GM21360 (cell line): ENCODE results near the gene BOC.

Experiments used
- ATAC-seq: cut with Tn5 transposase; IDR thresholded peaks from one replicate; pipeline ENCODE4 v1.9.1; 2021; ENCODE audit warnings: mild to moderate bottlenecking, moderate library complexity; ENCODE audit not compliant: unreplicated experiment

Gene BOC

DNA sequence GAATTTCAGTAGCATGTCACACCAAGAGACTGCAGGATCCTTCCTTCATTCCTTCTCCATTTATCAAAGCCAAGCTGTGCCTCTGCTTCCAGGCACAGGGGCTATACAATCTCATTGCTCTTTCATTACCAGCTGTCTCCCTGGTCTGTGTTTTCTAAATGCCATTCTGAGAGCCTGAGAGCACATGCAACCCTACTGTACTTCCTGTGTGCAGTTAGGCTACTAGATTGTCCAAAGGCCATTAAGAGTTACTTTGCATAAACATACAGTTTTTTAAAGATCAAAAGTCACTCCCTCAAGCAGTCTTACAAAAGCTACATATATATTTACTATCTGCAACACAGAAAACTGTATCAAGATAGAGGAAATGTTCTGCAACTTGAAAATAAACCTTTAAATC, 119.8 kb downstream of the BOC start:
- no peak for ATAC-seq
